ENCODE results near the gene MIER2.
A peak's percentile ranks its signal among the peaks of the same experiment; 100 is the strongest.

The MIER2 gene

DNA sequence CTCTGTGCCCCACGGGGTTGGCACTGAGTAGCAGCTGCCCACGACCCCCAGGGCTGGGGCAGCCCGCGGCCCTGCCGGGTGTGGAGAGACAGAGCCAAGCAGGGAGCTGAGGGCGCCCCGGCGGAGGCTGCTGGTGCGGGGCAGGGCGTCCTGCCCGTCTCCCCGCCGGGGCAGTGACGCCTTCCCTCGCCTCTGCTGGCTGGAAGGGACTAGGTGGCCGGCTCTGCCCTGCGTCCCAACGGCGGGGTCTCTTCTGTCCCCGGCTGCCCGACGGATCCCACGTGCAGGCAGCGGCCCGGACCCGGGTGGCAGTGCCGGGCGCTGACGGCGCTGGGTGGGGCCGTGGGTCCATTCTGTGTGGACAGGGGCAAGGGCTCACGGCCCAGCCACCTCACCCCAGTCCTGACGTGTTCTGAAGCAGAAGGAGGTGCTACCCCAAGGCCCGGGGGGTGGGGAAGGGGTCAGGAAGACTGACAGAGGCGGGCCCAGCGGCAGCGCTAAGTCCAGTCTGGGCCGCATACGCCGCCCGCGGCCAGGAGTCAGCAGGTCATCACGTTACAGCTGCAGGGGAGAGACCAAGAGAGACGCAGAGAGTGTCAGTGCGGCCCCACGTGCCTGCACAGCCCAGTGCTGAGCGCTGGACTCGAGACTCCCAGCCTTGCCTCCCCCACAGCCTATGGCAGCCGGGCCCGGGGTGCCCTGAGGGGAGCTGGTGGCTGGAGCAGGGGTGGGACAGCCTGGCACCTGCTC lies 38.3 kb downstream of the MIER2 start:
- no peak for DNase-seq

DNA sequence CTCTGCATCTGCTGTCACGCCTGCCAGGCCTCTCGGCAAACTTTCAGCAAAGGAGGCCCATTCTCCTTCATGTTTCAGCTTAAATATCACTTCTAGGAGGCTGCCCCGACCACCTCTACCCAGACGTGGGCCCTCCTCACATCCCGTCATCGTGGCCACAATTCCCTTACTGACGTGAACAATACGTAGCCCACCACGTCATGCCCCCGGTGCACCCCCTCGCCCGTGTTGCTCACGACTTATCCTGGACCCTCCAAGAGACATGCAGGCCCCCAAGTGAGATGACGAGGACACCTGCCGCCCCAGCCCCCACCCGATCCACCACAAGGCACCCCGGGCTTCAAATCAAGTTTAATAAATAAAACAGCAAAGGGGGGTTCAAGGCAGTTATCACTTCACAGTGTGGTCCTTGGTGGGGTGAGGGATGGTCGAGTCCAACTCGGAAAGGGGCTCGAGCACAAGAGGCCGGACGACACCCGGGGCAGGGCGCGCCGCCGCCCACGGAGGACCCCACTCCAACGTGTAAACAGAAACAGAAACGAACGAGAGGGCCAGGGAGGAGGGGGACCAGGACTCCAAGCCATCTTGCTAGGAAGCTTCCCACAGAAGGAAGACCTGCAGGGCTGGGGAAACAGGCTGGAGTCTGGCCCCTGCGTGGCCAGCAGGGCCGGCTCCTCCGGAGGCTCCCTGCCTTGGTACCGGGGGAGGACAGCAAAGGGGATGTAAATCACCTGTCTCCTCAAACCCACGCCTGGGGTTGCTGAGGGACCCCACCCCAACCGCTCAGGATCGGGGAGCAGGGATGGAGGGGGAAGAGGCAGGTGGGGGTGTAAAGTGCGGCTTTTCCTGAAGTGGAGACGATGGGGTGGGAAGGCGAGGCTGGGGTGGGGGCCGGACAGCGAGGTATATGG lies 39.1 kb downstream of the MIER2 start:
- DNase-seq = no peak

DNA sequence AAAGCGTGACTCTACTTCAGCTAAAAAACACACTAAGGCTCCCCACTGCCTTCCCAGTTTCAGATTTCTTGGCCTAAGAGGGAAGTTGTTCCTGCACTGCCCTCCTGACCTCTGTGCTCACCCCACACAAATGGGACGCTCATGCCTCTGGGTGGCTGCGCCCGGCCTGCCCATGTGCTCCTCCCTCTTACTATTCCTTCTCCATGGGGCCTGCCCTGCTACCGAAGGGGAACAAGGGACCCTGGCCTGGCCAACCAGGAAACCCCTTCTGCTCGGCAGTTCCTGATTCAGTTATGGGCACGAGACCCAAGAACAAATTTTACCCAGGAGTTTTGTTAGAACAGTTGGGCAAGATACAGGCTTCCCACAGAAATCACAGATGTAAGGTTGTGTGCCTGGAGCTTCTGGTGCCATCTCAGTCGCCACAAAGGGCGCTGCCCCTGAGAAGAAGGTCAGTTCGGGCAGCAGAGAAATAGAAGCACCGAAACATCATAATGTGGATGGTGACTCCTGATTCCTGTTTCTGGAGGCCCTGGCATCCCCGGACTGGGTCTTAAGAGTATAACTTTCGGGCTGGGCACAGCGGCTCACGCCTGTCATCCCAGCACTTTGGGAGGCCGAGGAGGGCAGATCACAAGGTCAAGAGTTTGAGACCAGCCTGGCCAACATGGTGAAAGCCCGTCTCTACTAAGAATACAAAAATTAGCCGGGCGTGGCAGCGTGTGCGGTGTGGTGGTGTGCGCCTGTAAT lies 47.9 kb downstream of the MIER2 start:
- no peak for DNase-seq

DNA sequence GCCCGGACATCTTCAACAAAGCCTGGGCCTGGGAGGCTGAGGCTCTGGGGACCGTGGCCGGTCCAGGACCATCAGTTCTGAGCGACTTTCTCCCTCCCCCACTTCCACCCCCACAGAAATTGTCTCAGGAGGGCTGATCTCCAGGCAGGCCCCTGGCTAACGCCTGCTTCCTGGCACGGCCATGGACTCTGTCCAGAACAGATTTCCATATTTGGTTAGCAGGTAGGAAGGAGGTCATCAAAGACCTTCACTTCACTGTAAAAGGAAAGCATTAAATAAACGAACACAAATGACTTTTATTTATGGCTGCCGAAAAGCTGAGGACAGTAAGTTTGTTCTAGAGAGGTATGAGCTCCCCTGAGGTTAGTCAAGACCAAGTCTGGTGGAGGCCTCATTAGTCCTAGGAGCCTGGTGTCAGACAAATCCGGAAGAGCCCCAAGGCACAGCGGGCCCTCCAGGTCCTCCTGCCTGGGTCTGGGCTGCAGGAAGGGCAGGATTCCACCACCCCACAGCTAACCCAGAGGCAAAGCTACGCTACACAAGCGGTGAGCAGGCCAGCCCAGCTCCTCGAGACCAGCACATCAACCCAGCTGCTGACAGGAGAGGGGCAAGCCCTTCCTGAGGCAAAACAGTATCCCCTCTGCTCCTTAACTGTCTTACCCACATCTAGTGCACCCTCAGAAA lies 48.8 kb downstream of the MIER2 start:
- DNase-seq = no peak

DNA sequence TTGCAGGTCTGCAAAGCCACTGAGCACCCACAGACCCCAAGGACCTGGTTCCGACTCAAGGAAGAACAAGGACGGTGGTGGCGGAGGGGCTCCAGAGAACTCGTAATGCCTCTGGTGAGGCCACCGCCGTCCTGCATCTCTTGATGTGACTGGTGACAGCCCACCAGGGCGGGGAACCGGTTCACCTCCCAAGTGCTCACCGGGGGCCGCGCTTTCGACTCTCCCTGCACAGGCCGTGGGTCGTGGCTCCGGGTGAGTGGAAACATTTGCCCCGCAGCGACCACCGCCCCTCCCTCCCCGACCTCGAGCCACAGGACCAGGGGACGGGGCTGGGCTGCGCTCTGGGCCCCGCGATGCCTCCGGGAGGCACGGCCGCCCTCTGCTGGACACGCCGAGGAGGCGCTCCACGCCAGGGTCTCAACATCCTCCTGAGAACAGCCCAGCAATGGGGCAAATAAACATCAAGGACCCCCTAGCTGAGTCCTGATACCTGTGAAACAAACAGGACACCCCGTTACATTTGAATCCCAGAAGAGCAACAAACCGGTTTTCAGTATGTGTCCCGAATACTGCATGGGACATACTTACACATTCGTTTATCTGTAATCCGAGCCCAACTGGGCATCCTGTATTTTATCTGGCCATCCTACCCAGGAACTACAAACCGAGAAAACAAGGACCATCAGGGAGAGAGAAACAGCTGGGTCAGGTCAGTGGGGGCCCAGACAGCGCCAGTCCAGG lies 49.5 kb downstream of the MIER2 start:
- no peak for DNase-seq

DNA sequence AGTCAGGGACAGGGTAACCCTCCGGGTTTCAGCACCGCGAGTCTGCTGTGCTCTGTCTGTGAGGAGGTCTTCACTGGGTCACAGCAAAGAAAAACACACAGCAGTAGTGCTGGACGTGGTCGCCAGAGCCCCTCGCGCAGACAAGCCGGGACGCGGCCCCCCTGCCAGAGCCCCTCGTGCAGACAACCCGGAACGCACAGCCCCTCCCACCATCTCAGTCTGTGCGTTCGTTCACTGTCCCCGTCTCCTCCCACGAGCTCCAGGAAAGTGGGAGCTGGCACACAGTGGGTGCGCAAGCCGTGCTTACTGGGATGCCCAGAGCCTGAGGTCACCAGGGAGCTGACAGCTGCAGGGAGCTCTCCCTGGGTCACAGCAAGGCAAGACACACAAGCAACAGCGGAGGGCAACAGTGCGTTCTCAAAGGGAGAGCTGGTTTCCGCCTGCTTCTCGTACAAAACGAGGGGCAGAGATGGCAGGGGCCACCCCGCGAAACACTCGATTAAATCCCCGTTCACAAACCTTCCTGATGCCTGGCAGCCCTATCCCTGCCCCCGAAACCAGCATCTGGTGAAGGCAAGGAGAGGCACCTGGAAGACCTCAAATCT lies 50.2 kb downstream of the MIER2 start:
- DNase-seq = no peak

DNA sequence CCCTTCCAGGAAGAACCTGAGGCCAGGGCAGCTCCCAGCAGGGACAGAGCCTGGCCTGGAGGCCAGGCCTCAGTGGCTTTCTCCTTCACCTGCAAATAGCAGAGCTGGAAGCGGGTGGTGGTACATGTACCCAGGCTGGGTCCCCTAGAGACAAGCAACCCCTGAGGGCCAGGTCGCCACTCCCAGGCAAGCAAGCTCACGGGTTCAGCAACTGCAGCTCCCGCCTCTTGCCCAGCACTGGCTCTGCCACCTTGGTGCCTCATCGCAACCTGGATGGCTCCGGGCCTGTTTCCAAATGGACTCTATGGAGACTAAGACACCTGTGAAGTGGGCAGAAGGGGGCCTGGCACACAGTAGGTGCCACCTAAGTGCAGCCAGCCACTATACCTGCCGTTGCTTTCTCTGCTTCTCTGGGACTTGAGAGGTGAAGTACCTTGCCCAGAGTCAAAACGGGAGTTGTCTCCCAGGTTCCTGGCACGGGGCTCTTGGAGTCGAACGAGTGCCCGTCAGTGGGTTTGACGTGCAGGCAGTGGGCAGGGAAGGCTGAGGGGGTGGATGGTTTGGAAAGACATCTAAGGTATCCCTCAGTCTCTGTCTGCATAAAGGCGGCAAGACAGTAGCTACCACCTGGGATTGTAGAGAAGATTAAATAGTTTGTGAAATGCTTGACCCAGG lies 51.0 kb downstream of the MIER2 start:
- DNase-seq = no peak

DNA sequence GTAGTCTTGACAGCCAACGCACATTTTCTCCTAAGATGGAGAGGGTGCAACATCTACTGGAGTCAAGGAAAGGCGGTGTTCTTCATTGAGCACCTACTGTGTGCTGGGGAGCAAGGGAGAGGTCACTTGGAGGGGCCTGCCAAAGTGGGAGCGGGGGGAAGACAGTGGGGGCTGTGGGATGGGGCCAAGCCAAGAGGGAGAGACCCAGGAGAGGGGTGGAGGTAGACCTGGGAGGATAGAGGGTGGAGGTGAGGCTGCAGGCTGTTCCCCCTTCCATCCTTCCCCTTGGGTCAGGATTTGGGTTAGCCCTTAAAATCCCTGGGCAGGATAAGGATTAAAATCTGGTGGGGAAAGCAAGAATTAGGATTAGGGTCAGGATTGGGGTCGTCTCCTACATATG lies 51.6 kb downstream of the MIER2 start:
- no peak for DNase-seq

DNA sequence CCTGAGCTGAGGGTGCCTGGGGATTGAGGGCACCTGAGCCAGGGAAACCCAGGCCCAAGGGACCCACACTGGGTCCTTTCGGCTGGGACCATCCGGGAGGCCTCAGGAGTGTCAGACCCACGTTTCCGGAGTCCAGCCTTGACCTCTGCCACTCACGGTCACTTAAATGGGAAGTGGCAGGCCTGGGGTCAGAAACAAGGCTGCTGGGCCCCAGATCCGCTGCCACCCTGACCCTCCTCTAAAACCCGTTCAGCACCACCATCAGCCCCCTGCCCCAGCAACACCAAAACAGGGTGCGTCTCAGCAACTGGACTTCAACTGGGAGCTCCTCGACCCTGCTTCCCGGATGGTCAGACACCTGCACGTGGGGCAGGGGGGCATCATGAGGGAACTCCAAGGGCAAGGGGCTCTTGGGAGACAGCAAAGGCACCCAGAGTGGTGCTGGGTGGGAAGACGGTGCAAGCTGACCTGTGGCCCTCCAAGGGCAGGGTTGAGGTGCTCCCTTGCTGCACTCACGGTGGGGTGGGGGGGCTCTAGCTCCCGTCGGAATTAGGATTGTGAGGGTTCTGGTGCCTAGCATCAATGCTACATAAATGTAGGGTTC lies 52.2 kb downstream of the MIER2 start:
- DNase-seq = no peak

DNA sequence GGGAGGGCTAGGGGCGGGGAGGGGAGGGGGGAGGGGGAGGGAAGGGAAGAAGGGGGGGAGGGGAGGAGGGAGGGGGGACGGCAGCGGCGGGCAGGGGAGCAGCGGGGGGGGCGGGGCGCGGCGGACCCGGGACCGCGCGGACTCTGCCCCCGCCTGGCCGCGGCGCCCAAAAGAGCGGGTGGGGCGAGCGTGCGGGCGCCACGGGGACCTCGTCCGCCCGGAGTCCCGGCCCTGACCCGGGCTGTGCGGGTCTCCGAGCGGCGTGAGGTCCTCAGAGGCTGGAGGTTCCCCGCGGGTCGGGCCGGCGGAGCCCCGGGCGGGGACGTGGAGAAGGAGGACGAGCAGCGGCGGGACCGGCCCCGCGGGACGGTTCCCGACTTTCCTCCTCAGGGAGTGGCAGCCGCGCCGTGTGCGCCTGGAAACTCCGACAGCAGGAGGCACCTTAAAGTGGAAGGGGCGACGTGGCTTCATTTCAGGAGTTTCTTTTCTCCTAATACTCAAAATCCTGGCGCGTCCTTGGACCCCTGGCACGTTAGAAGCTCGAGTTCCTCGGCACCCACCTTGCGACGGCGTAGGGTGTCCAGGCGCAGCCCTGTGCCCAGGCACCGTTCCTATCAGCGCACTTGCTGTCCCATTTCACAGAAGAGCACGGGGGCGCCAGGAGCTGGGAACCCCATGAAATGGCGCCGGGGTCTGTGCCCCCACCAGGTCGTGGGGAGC lies 52.9 kb downstream of the MIER2 start:
- no peak for DNase-seq

DNA sequence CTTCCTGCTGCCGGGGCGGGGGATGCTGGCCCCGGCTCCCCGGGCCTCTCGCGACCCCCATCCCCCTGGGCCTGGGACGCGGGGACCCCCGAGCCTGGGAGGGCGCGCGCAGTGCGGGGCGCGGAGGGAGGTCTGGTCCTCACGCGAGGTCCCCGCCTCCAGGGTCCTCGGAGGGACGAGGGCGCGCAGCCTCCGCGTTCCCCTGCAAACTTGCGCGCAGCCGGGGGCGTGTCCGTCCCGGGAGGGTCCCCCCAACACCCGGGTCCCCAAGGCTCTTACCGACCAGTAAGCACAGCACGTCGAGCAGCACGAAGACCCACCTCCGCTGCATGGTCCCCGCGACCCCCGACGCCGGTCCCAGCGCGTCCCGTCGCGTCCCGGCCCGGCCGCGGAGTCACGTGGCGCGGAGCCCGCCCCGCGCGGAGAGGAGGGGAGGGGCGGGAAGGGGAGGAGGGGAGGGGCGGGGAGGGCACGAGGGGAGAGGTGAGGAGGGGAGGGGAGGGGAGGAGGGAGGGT lies 53.5 kb downstream of the MIER2 start, which contains the start of gene PLPP2:
TSS of gene PLPP2 (minus strand) at position 398 of the 516 bp plus-strand sequence. CDS start at position 331, 67 bp downstream.
- no peak for DNase-seq

DNA sequence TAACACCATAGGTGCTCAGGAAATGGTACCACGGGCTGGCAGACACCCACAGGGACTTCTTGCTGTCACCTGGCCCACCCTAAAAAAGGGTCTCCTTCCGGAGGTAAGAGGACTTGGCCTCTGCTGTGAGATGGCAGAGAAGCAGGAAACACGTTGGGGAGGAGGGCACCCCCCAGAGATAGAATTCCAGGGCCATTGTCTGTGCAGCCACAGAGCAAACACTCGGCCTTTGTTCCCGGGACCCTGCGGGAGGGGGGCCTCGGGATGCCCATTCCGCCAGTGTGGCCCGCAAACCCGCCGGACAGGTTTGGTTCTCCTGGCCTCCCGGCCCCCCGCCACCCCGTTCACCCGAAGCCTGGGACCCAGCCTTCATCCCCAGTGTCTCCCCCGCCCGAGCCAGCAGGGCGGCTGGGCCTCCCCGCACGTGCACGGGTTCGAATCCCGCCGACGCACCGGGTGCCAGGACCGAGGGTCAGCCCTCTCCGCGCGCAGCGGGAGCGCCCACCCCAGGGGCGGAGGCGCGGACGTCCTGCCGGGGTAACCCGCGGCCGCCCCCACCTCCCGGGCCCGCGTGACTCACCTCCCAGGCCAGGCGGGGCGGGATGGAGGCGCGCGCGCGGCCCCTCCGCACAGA lies 54.1 kb downstream of the MIER2 start:
- DNase-seq = peak; percentile 56

DNA sequence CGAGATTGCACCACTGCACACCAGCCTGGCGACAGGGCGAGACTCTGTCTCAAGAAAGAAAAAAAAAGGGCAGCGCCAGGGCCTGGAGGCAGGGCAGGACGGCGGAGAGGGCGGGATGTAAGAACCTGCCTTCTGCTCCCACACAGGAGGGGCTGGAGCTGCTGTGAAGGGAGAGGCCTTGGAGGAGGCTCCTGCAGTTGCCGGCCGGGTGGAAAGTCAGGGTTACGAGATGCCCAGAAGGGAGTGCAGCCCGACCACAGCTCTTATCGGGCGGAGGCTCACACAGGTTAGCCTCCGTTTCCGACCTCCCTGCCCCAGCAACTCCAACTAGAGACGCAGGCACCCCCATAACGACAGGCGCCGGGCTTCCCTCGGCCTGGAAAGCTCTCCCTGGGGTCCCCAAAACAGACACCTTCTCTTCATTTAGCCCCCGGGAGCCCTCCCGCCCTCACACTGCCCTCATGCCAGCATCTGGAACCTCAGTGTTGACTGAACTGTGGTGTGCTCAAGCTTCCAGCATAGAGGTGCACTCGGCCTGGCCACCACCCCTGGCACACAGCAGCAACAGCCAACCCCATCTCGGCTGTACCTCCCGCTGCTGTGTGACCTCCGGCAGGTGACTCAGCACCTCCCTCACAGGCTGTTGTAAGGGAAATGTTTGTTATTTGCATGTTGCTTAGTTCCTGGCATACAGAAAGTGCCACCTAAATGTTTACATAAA lies 54.8 kb downstream of the MIER2 start:
- DNase-seq = no peak

DNA sequence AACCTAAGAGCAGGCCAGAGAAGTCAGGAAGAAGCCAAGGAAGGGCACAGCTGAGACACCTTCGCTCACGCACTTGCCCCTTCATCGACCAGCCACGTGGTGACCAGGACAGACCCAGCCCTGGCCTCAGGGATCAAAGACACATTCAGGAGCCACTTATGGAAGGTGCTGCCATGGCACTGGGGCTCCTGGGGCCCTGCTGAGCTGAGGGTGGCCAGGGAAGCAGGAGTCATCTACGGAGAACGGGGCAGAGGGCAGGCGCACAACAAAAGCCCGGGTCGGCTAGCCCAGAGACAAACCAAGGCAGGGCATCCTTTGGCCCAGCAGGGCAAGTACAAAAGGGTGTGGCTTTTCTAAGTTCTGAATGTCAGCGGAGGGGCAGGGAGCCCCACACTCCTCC lies 55.7 kb downstream of the MIER2 start:
- no peak for DNase-seq

DNA sequence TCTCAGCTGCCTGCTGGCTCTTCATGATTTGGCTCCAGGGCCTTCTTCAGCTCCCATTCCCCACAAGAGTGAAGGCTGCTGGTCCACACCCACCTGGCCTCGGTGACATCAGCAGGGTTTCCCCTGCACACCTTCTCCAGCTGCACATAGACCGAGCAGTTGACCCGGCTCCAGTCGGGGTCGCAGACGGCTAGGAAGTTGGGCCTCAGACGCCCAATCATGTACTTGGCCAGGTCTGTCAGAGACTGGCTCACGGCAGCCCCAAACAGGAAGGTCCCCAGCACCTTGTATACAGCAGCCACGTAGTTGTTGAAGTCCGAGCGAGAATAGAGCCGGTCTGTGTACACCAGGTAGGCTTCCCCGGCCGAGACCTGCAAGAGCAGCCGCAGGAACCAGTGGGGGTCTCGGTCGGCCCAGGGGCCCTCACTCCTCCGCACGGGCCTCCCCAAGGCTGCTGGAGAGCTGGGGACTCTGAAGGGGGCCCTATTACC lies 57.2 kb downstream of the MIER2 start:
- no peak for DNase-seq

DNA sequence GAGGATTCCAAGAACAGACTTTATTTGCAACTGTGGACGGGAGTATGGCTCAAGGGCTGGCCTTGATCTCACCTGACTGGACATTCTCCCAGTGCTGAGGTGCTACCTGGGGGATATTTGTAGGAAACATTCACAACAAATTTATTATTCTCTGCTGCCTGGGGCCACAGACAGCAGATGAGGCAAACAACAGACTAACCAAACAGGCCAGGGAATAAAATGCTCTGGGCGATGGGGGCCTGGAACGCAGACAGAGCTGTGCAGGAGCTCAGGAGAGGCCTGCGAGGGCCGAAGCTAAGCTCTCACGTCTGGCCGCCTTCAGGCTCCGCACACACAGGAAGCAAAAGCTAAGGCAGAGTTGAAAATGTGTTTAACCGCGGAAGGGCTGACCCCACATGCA lies 61.2 kb downstream of the MIER2 start:
- no peak for DNase-seq

DNA sequence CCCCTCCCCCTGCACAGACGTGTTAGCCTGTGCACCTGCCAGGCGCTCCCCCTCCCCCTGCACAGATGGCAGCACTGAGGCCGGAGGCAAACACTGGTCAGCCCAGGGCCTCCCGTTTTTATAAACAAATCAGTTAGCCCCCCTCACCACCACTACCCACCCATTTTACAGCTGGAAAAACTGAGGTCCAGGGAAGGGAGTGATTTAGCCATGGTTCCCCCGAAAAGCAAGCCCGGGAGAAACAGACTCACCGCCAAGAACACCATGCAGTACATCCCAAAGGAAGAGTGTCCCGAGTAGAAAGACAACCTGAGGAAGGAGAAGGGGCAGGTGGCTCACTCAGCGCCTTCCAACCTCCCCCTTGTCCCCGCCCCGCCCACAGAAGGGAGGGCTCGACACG lies 62.1 kb downstream of the MIER2 start:
- DNase-seq = no peak

DNA sequence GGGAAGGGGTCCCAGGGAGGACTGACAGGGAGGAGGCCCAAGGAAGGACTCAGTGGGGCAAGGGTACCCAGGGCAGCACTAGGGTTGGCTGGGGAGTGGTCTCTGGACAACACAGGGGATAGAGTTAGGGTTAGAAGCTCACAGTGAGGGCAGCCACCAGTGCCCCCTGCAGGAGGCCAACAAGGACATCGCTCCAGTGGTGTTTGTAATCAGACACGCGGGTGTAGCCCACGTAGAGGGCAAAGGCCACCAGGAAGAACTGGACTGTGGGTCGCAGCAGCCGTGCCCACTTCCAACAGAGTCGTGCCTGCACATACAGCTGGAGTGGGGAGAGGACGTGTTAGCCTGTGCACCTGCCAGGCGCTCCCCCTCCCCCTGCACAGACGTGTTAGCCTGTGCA lies 62.6 kb downstream of the MIER2 start:
- no peak for DNase-seq

All from activated gamma-delta T cell (primary cell).